Hematopoietic multipotent progenitor cell treated with erythropoietin and hydrocortisone succinate and interleukin-3 and kit ligand, for 15 days (in vitro differentiated cells): ENCODE results near the gene PCNX4.
A peak's percentile ranks its signal among the peaks of the same experiment; 100 is the strongest.
"Not testable (repeated sequence)": the region's sequence is repeated elsewhere in the genome, so short reads cannot be mapped to it uniquely, and the experiment has no call there.

ENCODE experiments used
- DNase-seq: peaks from one replicate; pipeline ENCODE4 v3.0.0-alpha.2; 2015; ENCODE audit warnings: low spot score

The PCNX4 gene

DNA sequence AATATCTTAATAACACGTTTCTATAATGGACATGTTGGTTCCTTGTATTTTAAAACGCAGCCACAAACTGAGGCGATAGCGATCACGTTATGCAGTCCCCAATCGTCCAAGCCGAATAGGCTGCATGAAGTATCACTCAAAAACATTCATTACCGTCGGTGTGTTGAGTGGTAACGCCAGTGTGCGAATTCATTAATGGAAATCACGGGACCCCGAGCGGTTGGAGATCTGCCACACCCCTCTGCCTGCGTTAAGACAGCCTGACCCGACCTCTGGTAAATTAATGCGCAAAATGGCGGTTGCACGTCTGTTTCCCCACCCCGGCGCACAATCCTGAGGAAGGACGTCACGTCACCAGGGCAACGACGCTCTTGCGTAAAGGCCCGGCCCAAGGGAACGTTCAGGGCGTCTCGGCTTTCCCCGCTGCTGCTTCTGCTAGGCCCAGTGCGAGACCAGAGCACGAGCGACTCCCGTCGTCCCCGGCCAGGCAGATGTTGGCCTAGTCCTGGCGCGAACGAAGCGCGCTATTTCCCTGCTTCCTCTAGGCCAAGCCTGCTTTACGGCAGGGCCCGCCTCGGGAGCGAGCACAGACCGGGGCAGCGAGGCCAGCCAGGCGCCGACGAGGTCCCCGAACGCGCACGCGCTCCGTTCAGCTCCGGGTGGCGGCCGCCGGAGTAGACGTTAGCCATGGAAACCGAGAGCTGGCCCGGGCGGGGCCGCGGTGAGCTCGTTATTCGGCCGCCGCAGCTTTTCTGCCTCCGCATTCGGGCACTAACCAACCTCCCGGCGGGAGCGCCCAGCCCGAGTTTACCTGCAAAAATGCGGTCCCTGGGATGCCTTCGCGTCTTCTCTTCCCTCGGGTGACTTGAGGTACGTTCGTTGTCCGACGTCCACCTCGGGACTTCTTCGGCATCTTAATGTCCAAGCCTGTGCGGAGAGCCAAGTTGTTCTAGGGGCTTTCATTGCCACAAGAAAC lies at the start of gene PCNX4:
Gene PCNX4, plus strand, starts transcription at position 374 of the 976 bp plus-strand sequence. CDS start 15,716 bp downstream, outside the sequence.
- DNase-seq = peak; percentile 98

DNA sequence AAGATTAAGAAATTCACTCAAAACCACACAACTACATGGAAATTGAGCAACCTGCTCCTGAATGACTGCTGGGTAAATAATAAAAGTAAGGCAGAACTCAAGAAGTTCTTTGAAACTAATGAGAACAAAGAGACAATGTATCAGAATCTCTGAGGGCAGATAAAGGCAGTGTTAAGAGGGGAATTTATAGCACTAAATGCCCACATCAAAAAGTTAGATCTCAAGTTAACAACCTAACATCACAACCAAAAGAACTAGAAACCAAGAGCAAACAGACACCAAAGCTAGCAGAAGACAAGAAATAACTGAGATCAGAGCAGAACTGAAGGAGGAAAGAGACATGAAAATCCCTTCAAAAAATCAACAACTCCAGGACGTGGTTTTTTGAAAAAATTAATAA lies 43.7 kb upstream of the PCNX4 start:
- not testable (repeated sequence) for DNase-seq

GRCh38 chr14:60051721-60052221 lies 40.0 kb upstream of the PCNX4 start:
- DNase-seq = no peak

DNA sequence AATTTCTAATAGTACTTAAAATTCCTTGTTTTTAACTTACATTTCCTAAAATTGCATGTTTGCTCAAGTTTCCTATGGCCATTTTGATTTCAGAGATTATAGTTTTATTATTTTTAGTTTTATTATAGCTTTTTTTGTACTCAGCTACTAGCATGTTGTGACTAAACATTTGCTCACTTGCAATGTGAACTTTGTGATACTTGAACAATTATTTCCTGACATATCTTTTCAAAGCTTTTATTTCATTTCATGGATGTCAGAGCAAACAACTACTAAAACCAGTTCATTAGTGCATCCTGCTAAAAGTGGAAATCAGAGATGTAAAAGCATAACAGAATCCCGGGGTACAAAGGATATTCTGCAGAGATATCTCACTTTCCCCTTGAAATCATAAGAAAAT lies 33.6 kb upstream of the PCNX4 start:
- no peak for DNase-seq

DNA sequence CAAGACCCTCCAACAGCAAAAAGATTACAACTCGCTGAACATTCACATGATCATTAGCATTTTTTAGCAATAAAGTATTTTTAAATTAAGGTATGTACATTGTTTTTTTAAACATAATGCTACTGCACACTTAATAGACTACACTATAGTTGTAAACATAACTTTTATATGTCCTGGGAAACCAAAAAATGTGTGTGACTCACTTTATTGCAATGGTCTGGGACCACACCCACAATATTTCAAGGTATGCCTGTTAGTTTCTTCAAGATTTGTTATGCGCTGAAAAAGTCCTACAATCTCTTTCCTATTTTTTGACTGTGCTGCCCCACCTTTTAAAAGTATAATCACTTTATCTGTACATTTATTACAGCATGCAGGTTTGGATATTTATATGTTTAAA lies 30.4 kb upstream of the PCNX4 start:
- no peak for DNase-seq

DNA sequence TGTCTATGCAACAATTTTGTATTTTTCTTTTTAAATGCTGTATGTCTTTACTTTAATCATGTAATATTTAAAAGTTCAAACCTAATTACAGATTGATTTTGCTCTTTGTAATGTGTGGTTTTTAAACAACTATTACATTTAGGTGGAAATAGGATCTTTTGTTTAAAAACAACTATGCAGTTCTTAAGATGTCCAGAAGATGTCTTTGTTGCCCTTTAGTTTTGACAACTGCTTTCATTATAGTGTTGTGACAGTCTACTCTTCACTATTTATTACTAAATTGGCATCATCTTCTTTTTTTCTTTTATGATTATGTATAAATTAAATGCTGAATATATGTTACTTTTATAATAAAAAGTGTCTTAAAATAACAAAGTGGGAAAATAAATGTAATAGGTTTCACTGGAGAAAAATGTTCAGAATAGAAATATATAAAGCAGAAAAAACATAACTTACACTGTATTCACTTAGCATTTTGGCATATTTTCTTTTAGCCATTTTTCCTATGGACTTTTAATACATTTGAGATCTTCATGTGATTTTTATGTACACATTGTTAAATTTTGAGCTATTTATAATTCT lies 27.1 kb upstream of the PCNX4 start:
- peak; percentile 56 for DNase-seq

GRCh38 chr14:60067882-60068281 lies 23.8 kb upstream of the PCNX4 start:
- no peak for DNase-seq

DNA sequence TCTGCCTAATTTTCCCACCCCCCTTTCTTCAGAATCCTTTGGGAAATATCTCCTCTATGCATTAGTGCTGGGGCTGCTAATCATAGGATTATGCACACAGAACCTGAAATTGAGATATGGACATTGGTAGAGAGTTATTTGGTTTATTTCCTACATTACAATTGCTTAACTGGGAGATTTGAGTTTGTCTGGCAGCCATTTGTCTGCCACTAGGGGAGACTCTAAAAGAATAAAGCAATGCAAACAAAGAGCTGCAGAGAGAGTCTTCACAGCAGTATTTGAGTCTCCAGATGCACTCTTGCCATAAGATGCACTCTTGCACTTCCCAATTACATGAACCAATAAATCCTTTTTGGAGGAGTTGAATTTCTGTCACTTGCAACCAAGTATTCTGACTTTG lies 12.0 kb upstream of the PCNX4 start:
- no peak for DNase-seq

DNA sequence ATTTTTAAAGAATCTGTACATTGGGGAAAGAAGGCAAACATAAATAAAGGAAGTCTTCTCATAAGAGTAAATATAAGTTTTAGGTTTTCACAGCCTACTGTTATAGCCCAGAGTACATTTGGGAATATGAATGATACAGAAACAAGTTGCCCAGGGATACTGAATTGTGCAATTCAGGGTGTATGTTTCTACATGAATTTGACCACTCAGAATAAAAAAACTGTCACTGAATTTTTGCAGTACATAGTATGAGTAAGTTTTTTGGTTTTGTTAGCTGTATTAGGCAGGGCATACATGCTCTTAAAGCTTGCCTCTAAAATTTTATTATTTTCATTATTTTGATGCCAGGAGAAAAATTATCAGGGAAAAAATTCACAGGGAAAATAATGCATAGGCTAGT lies 6.6 kb upstream of the PCNX4 start:
- DNase-seq = no peak

DNA sequence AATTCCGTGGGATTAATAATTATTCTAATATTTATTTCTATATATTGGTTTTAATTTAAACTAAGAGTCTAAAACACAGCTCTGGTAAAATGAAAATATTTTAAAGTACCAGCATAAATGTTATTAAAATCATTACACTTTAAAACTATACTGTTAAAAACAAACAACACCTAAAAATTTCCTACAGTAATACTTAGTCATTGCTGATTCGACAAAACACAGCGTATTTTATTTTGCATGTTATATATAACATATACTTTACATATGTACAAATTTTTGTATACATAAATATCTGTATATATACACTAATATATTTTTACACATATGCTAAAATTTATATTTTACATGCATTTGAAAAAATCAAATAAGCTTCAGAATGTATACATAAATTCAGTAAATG lies 6.0 kb upstream of the PCNX4 start:
- no peak for DNase-seq

GRCh38 chr14:60087668-60088067 lies 4.1 kb upstream of the PCNX4 start:
- no peak for DNase-seq

DNA sequence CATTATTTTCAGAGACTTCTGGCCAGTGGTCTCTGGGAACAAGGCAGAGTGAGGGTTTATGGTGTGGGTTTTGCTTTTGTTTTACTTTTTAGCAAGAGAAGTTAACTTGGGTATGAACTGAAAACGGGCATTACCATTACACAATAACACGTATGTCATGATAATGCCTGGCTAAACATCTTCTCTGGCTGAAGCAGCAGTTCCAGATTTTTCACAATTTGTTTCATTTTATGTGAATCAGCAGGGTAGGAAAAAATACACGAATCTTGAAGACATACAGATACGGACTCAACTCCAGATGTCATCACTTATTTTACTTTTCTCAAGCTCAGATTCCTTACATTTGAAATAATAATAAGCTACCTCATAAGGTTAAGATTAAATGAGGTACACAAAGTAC lies 2.5 kb upstream of the PCNX4 start:
- no peak for DNase-seq

- peak; percentile 36 for DNase-seq
Observed at GRCh38 chr14:60090864-60091519, 731 bp upstream of the PCNX4 start.

GRCh38 chr14:60092526-60092920 lies 800 bp downstream of the PCNX4 start:
- DNase-seq = peak; percentile 43

- no peak for DNase-seq
Observed at GRCh38 chr14:60093080-60093479, 1.4 kb downstream of the PCNX4 start.

- no peak for DNase-seq
Observed at GRCh38 chr14:60093606-60094005, 1.9 kb downstream of the PCNX4 start.

- peak; percentile 14 for DNase-seq
Observed at GRCh38 chr14:60094306-60094897, 2.7 kb downstream of the PCNX4 start.

DNA sequence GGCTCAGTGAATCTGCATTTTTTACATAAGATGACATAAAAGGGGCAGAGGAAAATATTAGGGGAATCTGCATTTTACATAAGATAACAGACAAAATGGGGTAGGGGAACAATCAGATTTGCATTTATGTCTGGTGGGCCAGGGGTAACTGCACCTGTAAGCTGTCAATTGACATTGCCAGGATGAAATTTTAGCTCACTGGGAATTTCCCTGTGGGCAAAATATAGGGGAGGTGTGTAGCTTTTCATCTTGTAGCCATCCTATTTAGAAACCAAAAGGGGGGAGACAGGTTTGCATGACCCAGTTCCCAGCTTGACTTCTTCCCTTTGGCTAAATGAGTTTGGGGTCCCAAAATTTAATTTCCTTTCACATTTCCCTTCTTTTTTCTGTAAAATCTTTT lies 3.5 kb downstream of the PCNX4 start:
- no peak for DNase-seq

DNA sequence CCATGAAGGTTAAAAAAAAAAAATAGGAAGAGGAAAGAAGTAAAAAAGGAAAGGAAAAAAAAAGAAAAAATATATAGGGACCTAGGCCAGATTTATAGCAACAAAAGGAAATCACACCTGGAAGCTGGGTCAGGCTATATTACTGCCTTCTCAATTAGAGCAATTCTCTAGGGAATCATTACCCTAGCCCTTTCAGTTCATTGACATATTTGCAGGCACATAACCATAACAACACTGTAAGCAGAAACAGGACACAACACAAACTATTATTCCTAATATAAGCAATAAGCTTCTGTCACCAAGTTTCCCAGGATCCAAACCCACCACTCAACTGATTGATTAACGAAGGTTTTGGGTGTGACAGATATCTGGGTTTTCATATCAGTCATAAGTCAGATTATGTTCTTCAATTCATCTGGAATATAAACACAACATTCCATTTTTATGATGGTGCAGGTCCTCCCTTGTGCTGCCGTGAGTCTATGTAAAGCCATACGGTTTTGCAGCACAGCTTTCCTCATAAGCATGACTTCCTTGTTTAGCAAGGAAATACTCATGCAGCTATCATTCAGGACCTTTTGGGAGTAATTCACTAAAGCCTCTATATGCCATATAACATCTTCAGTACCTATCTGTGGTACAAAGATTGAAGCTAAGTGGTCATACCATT lies 4.2 kb downstream of the PCNX4 start:
- no peak for DNase-seq

DNA sequence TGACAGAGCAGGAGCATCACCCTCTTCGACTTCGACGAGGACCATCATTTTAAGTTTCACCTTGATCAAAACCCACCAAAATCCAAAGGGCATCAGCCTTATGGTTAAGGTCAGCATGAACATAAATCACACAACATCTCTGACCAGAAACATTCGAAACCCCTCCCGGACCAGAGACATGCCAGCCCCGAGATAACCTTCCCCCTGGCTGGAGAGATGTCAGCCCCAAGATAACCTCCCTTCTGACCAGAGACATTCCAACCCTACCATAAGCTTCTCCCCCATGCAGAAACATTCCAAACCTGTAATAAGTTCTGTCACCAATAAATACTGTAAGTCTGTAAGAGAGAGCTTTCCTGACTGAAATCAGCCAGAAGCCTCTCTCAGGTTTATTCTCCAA lies 6.3 kb downstream of the PCNX4 start:
- no peak for DNase-seq

GRCh38 chr14:60099855-60100254 lies 8.1 kb downstream of the PCNX4 start:
- DNase-seq = not testable (repeated sequence)

DNA sequence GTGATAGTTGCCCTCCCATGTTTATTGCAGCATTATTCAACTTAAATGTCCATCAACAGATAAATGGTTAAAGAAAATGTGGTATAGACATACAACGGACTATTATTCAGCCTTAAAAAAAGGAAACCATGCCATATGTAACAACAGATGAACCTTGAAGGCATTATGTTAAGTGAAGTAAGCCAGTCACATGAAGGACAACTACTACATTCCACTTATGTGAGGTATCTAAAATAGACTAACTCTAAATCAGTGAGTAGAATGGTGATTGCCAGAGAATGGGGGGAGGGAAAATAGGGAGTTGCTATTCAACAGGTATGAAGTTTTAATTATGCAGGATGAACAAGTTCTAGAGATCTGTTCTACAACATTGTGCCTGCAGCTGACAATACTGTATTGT lies 10.1 kb downstream of the PCNX4 start:
- DNase-seq = no peak
